Trophoblast cell (in vitro differentiated cells and primary cell): ENCODE measurements around the gene UGT1A8.

ENCODE experiments used
- DNase-seq, 2 donors: peaks; one replicate each; pipeline ENCODE4 v3.0.0-alpha.2; 2016
- H2AFZ ChIP-seq: 2 replicates; pipeline ENCODE4 v1.6.1; 2013; ENCODE audit warnings: low read length, moderate library complexity, mild to moderate bottlenecking; ENCODE audit not compliant: insufficient read depth, poor library complexity
- H2AK5ac ChIP-seq: 2 replicates; pipeline ENCODE4 v1.6.1; 2013; ENCODE audit warnings: mild to moderate bottlenecking, low read length
- H2BK120ac ChIP-seq: 2 replicates; pipeline ENCODE4 v1.6.1; 2013; ENCODE audit warnings: low read length, mild to moderate bottlenecking, moderate library complexity; ENCODE audit not compliant: insufficient read depth, poor library complexity
- H2BK12ac ChIP-seq: 2 replicates; pipeline ENCODE4 v1.6.1; 2013; ENCODE audit warnings: mild to moderate bottlenecking, low read length, moderate library complexity
- H2BK5ac ChIP-seq: 2 replicates; pipeline ENCODE4 v1.6.1; 2013; ENCODE audit warnings: low read length, low read depth, moderate library complexity, mild to moderate bottlenecking; ENCODE audit not compliant: poor library complexity
- H3K14ac ChIP-seq: 2 replicates; pipeline ENCODE4 v1.6.1; 2013; ENCODE audit warnings: mild to moderate bottlenecking, low read length
- H3K18ac ChIP-seq: 2 replicates; pipeline ENCODE4 v1.6.1; 2013; ENCODE audit warnings: mild to moderate bottlenecking, low read length
- H3K23ac ChIP-seq: 2 replicates; pipeline ENCODE4 v1.6.1; 2013; ENCODE audit warnings: low read length
- H3K27ac ChIP-seq: 2 replicates; pipeline ENCODE4 v1.5.1; 2013; ENCODE audit warnings: low read depth, mild to moderate bottlenecking, inconsistent platforms, low read length, moderate library complexity
- H3K27me3 ChIP-seq: 2 replicates; pipeline ENCODE4 v1.6.1; 2013; ENCODE audit warnings: inconsistent platforms, mild to moderate bottlenecking, low read length, moderate library complexity; ENCODE audit not compliant: insufficient read depth
- H3K36me3 ChIP-seq, 2 experiments: 1 replicate in 1 of 2; 2 replicates in 1 of 2; pipeline ENCODE4 v1.6.1; 2013; ENCODE audit warnings: low read length in 2 of 2, mild to moderate bottlenecking in 2 of 2, moderate library complexity in 1 of 2; ENCODE audit not compliant: insufficient read depth in 2 of 2, control insufficient read depth in 1 of 2
- H3K4ac ChIP-seq: 2 replicates; pipeline ENCODE4 v1.6.1; 2013; ENCODE audit warnings: low read depth, mild to moderate bottlenecking, low read length, moderate library complexity
- H3K4me1 ChIP-seq, 2 experiments: 1 replicate in 1 of 2; 2 replicates in 1 of 2; pipeline ENCODE4 v1.6.1; 2013; ENCODE audit warnings: low read length in 2 of 2, mild to moderate bottlenecking in 2 of 2, moderate library complexity in 1 of 2; ENCODE audit not compliant: insufficient read depth in 2 of 2, control insufficient read depth in 1 of 2
- H3K4me2 ChIP-seq: 2 replicates; pipeline ENCODE4 v1.6.1; 2013; ENCODE audit warnings: inconsistent platforms, mild to moderate bottlenecking, low read length, moderate library complexity
- H3K4me3 ChIP-seq: 2 replicates; pipeline ENCODE4 v1.5.1; 2013; ENCODE audit warnings: mild to moderate bottlenecking, low read depth, low read length, inconsistent platforms
- H3K79me1 ChIP-seq: one replicate; pipeline ENCODE4 v1.6.1; 2013; ENCODE audit warnings: low read length
- H3K79me2 ChIP-seq: 2 replicates; pipeline ENCODE4 v1.6.1; 2013; ENCODE audit warnings: low read length, mild to moderate bottlenecking; ENCODE audit not compliant: control insufficient read depth, insufficient read depth, poor library complexity
- H3K9ac ChIP-seq: 2 replicates; pipeline ENCODE4 v1.6.1; 2013; ENCODE audit warnings: mild to moderate bottlenecking, low read length
- H3K9me3 ChIP-seq: 2 replicates; pipeline ENCODE4 v1.6.1; 2013; ENCODE audit warnings: low read depth, mild to moderate bottlenecking, control low read depth, inconsistent platforms, low read length; ENCODE audit not compliant: insufficient read depth
- H4K12ac ChIP-seq: 2 replicates; pipeline ENCODE4 v1.6.1; 2013; ENCODE audit warnings: low read depth, mild to moderate bottlenecking, low read length, moderate library complexity
- H4K8ac ChIP-seq: 2 replicates; pipeline ENCODE4 v1.6.1; 2013; ENCODE audit warnings: low read depth, mild to moderate bottlenecking, low read length, moderate library complexity
- H4K91ac ChIP-seq: one replicate; pipeline ENCODE4 v1.6.1; 2013; ENCODE audit warnings: low read depth, mild to moderate bottlenecking, low read length, moderate library complexity
- WGBS: extraction: QIAGEN DNeasy Blood & Tissue Kit; methylation state at CpG from one replicate; pipeline ENCODE4 v1.1.7; 2013; ENCODE audit warnings: missing lambda C conversion rate; ENCODE audit not compliant: insufficient read length, insufficient coverage; ENCODE audit errors: extremely low coverage; 5-methylcytosine and 5-hydroxymethylcytosine counted together

The UGT1A8 gene

GRCh38 chr2:233768076-233768475, 150.6 kb downstream of the UGT1A8 start:
- H3K9me3 ChIP-seq, result peaks cover 7% of the 10 kb centered on the region
- no peak overlapping the region for H3K18ac ChIP-seq
- H4K12ac ChIP-seq, result no peak overlapping the region
- no peak overlapping the region for H4K91ac ChIP-seq
- H2BK12ac ChIP-seq, result no peak overlapping the region
- H3K27me3 ChIP-seq, result no peaks in the 10 kb centered on the region
- H3K79me1 ChIP-seq, result no peaks in the 10 kb centered on the region
- no peak overlapping the region for H3K14ac ChIP-seq
- H3K23ac ChIP-seq, result no peak overlapping the region
- no peaks in the 10 kb centered on the region for H3K36me3 ChIP-seq
- H3K4me2 ChIP-seq, result no peak overlapping the region
- no CpG with 5 or more reads among the region's 4 CpGs for WGBS
- no peak for DNase-seq
- no peak overlapping the region for H2BK120ac ChIP-seq
- H2AK5ac ChIP-seq, result no peak overlapping the region
- no peaks in the 10 kb centered on the region for H3K79me2 ChIP-seq
- no peak overlapping the region for H4K8ac ChIP-seq
- no peak overlapping the region for H2BK5ac ChIP-seq
- H3K4me3 ChIP-seq, result no peak overlapping the region
- no peak overlapping the region for H3K4ac ChIP-seq
- no peak overlapping the region for H3K9ac ChIP-seq
- H3K27ac ChIP-seq, result no peak overlapping the region
- no peak overlapping the region for H2AFZ ChIP-seq
- H3K4me1 ChIP-seq, result no peaks in the 10 kb centered on the region

DNA sequence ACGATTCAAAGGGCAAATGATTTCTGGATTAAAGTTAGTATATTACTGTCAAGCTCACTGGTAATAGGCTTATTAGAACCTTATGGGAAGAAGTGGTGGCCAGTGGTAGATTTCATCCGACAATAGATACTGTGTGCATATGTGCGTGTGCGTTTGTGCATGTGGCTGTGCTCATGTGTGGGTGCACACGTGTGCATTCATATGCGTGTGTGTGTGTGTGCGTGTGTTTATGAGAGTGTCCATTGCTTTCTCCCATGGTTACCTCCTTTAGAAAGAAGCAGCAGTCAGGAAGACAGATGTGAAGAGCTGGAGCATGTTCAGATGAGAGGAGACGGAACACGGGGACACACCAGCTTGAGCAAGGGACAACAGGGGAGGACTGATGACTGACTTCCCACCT, 151.8 kb downstream of the UGT1A8 start:
- no peak overlapping the region for H3K14ac ChIP-seq
- no peak overlapping the region for H3K9ac ChIP-seq
- H4K12ac ChIP-seq, result no peak overlapping the region
- H3K27me3 ChIP-seq, result no peaks in the 10 kb centered on the region
- H3K23ac ChIP-seq, result no peak overlapping the region
- H2BK120ac ChIP-seq, result no peak overlapping the region
- H4K91ac ChIP-seq, result no peak overlapping the region
- H3K4me1 ChIP-seq, result no peaks in the 10 kb centered on the region
- no CpG with 5 or more reads among the region's 9 CpGs for WGBS
- no peaks in the 10 kb centered on the region for H3K36me3 ChIP-seq
- peaks cover 7% of the 10 kb centered on the region for H3K9me3 ChIP-seq
- H2AK5ac ChIP-seq, result no peak overlapping the region
- no peak overlapping the region for H3K18ac ChIP-seq
- no peak overlapping the region for H3K4ac ChIP-seq
- no peaks in the 10 kb centered on the region for H3K79me1 ChIP-seq
- H3K4me3 ChIP-seq, result no peak overlapping the region
- no peak for DNase-seq
- H2AFZ ChIP-seq, result no peak overlapping the region
- no peak overlapping the region for H3K4me2 ChIP-seq
- no peak overlapping the region for H2BK12ac ChIP-seq
- H3K27ac ChIP-seq, result no peak overlapping the region
- no peaks in the 10 kb centered on the region for H3K79me2 ChIP-seq
- no peak overlapping the region for H4K8ac ChIP-seq
- no peak overlapping the region for H2BK5ac ChIP-seq

DNA sequence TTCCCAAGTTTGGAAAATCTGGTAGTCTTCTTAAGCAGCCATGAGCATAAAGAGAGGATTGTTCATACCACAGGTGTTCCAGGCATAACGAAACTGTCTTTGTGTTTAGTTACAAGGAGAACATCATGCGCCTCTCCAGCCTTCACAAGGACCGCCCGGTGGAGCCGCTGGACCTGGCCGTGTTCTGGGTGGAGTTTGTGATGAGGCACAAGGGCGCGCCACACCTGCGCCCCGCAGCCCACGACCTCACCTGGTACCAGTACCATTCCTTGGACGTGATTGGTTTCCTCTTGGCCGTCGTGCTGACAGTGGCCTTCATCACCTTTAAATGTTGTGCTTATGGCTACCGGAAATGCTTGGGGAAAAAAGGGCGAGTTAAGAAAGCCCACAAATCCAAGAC, 154.7 kb downstream of the UGT1A8 start:
- Histone ChIP-seq H3K79me1 (no peaks in the 10 kb centered on the region), H3K4ac (no peak overlapping the region), H3K18ac (no peak overlapping the region), H2BK5ac (no peak overlapping the region), H3K79me2 (no peaks in the 10 kb centered on the region), H3K4me2 (no peak overlapping the region), H3K9me3 (peaks cover 13% of the 10 kb centered on the region), H2AK5ac (no peak overlapping the region), H4K91ac (no peak overlapping the region), H2BK12ac (no peak overlapping the region), H2BK120ac (no peak overlapping the region), H3K27me3 (no peaks in the 10 kb centered on the region), H3K27ac (no peak overlapping the region), H3K4me3 (no peak overlapping the region), H3K23ac (no peak overlapping the region), H4K8ac (no peak overlapping the region), H3K14ac (no peak overlapping the region), H3K36me3 (no peaks in the 10 kb centered on the region), H3K4me1 (no peaks in the 10 kb centered on the region), H4K12ac (no peak overlapping the region), H2AFZ (no peak overlapping the region), H3K9ac (no peak overlapping the region)
- WGBS, result no CpG with 5 or more reads among the region's 16 CpGs
- DNase-seq, result peak in 1 of 2 donors; percentile 1

DNA sequence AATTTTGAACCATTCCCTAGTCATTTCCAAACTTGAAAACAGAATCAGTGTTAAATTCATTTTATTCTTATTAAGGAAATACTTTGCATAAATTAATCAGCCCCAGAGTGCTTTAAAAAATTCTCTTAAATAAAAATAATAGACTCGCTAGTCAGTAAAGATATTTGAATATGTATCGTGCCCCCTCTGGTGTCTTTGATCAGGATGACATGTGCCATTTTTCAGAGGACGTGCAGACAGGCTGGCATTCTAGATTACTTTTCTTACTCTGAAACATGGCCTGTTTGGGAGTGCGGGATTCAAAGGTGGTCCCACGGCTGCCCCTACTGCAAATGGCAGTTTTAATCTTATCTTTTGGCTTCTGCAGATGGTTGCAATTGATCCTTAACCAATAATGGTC, 155.2 kb downstream of the UGT1A8 start:
- WGBS, result no CpG with 5 or more reads among the region's 5 CpGs
- no peak overlapping the region for H4K91ac ChIP-seq

More for the DNA sequence above, 155.2 kb downstream of the UGT1A8 start:
- Histone ChIP-seq H3K14ac (no peak overlapping the region), H3K4me1 (no peaks in the 10 kb centered on the region), H3K4me2 (no peak overlapping the region), H3K27me3 (no peaks in the 10 kb centered on the region), H3K18ac (no peak overlapping the region), H4K12ac (no peak overlapping the region), H2BK120ac (no peak overlapping the region), H3K4me3 (no peak overlapping the region), H2AFZ (no peak overlapping the region), H3K79me1 (no peaks in the 10 kb centered on the region), H3K9ac (no peak overlapping the region), H3K79me2 (no peaks in the 10 kb centered on the region), H2AK5ac (no peak overlapping the region), H3K36me3 (no peaks in the 10 kb centered on the region), H3K9me3 (peaks cover 15% of the 10 kb centered on the region), H3K27ac (no peak overlapping the region), H3K23ac (no peak overlapping the region), H4K8ac (no peak overlapping the region), H2BK12ac (no peak overlapping the region), H2BK5ac (no peak overlapping the region), H3K4ac (no peak overlapping the region)
- no peak for DNase-seq
